Measurements from ENCODE around the gene CLEC2L. TPM values are rescaled to one million over a fixed set of nuclear protein-coding genes. Genes with fewer than 3 reads are reported as not detected.

CLEC2L gene
- total RNA-seq, 1 experiment from 2014 or later: not detected

GRCh38 chr7:139536152-139536551 lies 12.7 kb downstream of the CLEC2L start:
- no peaks in the 10 kb centered on the region for H3K36me3 ChIP-seq (ENCODE audit: low read depth)
- no peaks in the 10 kb centered on the region for H3K9me3 ChIP-seq (ENCODE audit: insufficient read depth, low read depth)
- H4K20me1 ChIP-seq (ENCODE audit: insufficient read depth): no peaks in the 10 kb centered on the region
- TF ChIP-seq CTCF (conservative IDR thresholded peaks at IDR 0.05): no peak
- TF ChIP-seq EZH2 (IDR thresholded peaks at IDR 0.05; ENCODE audit: low read depth): no peak
- H3K27me3 ChIP-seq (ENCODE audit: insufficient read depth, low read depth): peaks cover 45% of the 10 kb centered on the region
- ChIA-PET POLR2A (ENCODE audit: unreplicated experiment) (no interaction called here), CTCF (no interaction called here)
- no peaks in the 10 kb centered on the region for H3F3A ChIP-seq (ENCODE audit: insufficient read depth, low read depth)
- H3K9me2 ChIP-seq (ENCODE audit: insufficient read depth): no peaks in the 10 kb centered on the region
- no peaks in the 10 kb centered on the region for H3K79me2 ChIP-seq (ENCODE audit: low read depth)
- intact Hi-C loops (cut with micrococcal nuclease; ENCODE audit: unreplicated experiment): no loop called here
- H3K4me1 ChIP-seq (replicated peaks; ENCODE audit: insufficient read depth): no peaks in the 10 kb centered on the region
- DNase-seq: no peak
- no TSS peak for BruUV-seq (replicated peaks)
- H3K4me3 ChIP-seq: no peak overlapping the region
- H2AFZ ChIP-seq: no peak overlapping the region
- H3K27ac ChIP-seq: no peak overlapping the region
- H3K4me2 ChIP-seq: no peak overlapping the region

GRCh38 chr7:139538881-139539635 lies 15.6 kb downstream of the CLEC2L start:
- Histone ChIP-seq H3K27me3 (ENCODE audit: insufficient read depth, low read depth) (peaks cover 18% of the 10 kb centered on the region), H3F3A (ENCODE audit: insufficient read depth, low read depth) (no peaks in the 10 kb centered on the region), H3K4me1 (replicated peaks; ENCODE audit: insufficient read depth) (0 out of 2 replicates have a peak, but pooled peaks cover 3% of the 10 kb centered on the region), H3K27ac (no peak overlapping the region), H3K4me2 (no peak overlapping the region), H3K79me2 (ENCODE audit: low read depth) (no peaks in the 10 kb centered on the region), H3K36me3 (ENCODE audit: low read depth) (no peaks in the 10 kb centered on the region), H3K9me2 (ENCODE audit: insufficient read depth) (no peaks in the 10 kb centered on the region), H3K4me3 (no peak overlapping the region), H4K20me1 (ENCODE audit: insufficient read depth) (no peaks in the 10 kb centered on the region), H3K9me3 (ENCODE audit: insufficient read depth, low read depth) (no peaks in the 10 kb centered on the region), H2AFZ (no peak overlapping the region)
- CTCF ChIA-PET: no interaction called here
- DNase-seq: no peak
- intact Hi-C loops (cut with micrococcal nuclease; ENCODE audit: unreplicated experiment): no loop called here
- TF ChIP-seq EZH2 (IDR thresholded peaks at IDR 0.05; ENCODE audit: low read depth): no peak
- TF ChIP-seq CTCF (conservative IDR thresholded peaks at IDR 0.05): no peak
- no TSS peak for BruUV-seq (replicated peaks)
- POLR2A ChIA-PET (ENCODE audit: unreplicated experiment): no interaction called here

GRCh38 chr7:139540203-139540602 lies 16.7 kb downstream of the CLEC2L start:
- Histone ChIP-seq H3F3A (ENCODE audit: insufficient read depth, low read depth) (no peaks in the 10 kb centered on the region), H2AFZ (no peak overlapping the region), H3K27ac (no peak overlapping the region), H3K79me2 (ENCODE audit: low read depth) (no peaks in the 10 kb centered on the region), H3K4me1 (replicated peaks; ENCODE audit: insufficient read depth) (0 out of 2 replicates have a peak, but pooled peaks cover 3% of the 10 kb centered on the region), H3K4me3 (no peak overlapping the region), H4K20me1 (ENCODE audit: insufficient read depth) (no peaks in the 10 kb centered on the region), H3K9me2 (ENCODE audit: insufficient read depth) (no peaks in the 10 kb centered on the region), H3K27me3 (ENCODE audit: insufficient read depth, low read depth) (peaks cover 7% of the 10 kb centered on the region), H3K4me2 (no peak overlapping the region), H3K9me3 (ENCODE audit: insufficient read depth, low read depth) (no peaks in the 10 kb centered on the region), H3K36me3 (ENCODE audit: low read depth) (no peaks in the 10 kb centered on the region)
- no TSS peak for BruUV-seq (replicated peaks)
- DNase-seq: no peak
- CTCF ChIA-PET: no interaction called here
- TF ChIP-seq CTCF (conservative IDR thresholded peaks at IDR 0.05): no peak
- no peak for TF ChIP-seq EZH2 (IDR thresholded peaks at IDR 0.05; ENCODE audit: low read depth)
- intact Hi-C loops (cut with micrococcal nuclease; ENCODE audit: unreplicated experiment): no loop called here
- POLR2A ChIA-PET (ENCODE audit: unreplicated experiment): no interaction called here

All from PC-9 (cell line).